Activated CD4-positive, alpha-beta T cell treated with anti-CD3 and anti-CD28 coated beads, Interleukin-2, amount 50 U/mL, for 24 hours (primary cell): ENCODE measurements around the gene DNAAF1.
"Not testable (repeated sequence)": the region's sequence is repeated elsewhere in the genome, so short reads cannot be mapped to it uniquely, and the experiment has no call there.

Experiments used
- DNase-seq, 2 donors: peaks; one replicate each; pipeline ENCODE4 v3.0.0-alpha.2; 2020; ENCODE audit warnings: low read depth in 1 of 2, low spot score in 1 of 2

Gene DNAAF1

GRCh38 chr16:84144859-84145639, at the start of gene DNAAF1, which contains the start of gene HSDL1:
DNAAF1 (plus strand) TSS chr16:84145308; CDS start chr16:84145441, 133 bp downstream.
HSDL1 (minus strand) TSS chr16:84145177; CDS start chr16:84131321, 13,856 bp downstream.
- peak; percentile 89 to 93 for DNase-seq

GRCh38 chr16:84095466-84095865, 49.6 kb upstream of the DNAAF1 start:
- DNase-seq, result no peak

DNA sequence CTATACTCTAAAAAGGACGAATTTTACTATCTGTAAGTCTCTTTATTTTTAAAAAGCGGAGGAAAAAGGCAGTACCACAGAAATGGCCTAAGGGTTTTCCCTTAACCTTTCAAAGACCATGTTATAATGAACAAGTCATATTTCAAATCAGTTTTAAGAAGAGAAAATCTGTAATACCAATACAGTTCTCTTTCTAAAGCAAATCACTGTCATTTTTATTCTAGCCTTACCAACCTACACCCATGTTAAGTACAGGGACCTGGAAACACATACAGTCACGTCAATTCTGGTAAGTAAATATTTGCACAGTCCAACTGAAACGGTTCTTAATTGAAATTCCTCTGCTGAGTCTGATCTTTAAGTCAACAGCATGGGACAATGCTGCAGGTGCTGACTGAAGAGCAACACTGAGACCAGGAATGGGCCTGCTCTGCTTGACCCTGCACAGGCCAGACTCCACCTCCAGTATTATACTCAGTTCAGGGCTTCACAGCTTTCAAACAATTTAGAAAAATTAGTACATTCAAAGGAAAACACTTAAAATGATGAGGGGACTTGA, 48.6 kb upstream of the DNAAF1 start:
- no peak for DNase-seq

- no peak for DNase-seq
These were observed 46.2 kb upstream of the DNAAF1 start for GRCh38 chr16:84098939-84099338.

- no peak for DNase-seq
These were observed 41.4 kb upstream of the DNAAF1 start for GRCh38 chr16:84103678-84104077.

GRCh38 chr16:84104231-84104630, 40.9 kb upstream of the DNAAF1 start:
- DNase-seq, result no peak

DNA sequence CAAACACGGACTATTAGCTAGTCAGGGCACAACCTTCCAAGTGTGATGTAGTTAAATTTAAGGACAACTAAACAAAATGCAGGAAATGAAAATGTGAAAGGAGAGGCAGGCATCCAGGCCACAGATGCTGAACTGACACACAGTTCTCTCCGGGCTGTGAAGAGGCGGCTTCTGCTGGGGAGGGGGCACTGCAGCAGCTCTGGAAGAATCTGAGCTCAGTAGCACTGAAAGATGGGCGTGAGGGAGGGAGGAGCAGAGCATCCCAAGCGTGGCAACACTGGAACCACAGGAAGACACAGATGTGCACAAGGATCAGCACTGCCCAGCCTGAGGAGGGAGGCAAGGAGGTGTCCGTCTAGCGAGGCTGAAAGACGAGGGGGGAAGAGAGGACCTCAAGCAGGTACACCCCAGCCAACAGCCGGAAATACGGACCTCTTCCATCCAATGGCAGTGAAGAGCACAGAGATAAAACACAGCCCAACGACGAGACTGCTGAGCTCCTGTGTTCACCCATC, 39.8 kb upstream of the DNAAF1 start:
- DNase-seq, result no peak

DNA sequence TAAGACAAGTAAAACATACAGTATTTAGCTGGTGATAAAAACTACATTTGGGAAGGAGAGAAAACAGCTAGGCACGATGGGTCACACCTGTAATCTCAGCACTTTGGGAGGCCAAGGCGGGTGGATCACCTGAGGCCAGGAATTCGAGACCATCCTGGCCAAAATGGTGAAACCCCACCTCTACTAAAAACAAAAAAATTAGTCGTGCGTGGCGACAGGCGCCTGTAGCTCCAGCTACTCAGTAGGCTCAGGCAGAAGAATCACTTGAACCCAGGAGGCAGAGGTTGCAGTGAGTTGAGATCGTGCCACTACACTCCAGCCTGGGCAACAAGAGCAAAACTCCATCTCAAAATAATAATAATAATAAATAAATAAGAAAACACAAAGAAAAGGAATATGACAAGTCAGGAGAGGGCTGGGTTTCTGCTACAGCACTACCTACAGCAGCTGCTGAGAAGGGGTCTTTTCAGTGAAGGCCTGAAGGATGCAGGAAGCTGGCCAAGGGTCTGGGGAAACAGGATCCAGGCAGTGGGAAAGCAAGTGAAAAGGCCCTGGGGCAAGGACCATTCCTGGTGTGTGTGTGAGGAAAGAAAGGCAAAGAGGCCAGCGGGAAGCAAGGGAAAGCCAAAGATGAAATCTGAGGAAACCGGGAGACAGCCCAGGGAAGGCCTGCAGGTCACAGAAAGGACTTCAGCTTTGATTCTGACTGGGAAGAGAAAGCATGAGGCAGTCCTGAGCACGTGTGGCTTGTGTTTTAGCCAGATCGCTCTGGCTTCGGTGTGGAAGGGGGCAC, 39.0 kb upstream of the DNAAF1 start:
- no peak for DNase-seq

DNA sequence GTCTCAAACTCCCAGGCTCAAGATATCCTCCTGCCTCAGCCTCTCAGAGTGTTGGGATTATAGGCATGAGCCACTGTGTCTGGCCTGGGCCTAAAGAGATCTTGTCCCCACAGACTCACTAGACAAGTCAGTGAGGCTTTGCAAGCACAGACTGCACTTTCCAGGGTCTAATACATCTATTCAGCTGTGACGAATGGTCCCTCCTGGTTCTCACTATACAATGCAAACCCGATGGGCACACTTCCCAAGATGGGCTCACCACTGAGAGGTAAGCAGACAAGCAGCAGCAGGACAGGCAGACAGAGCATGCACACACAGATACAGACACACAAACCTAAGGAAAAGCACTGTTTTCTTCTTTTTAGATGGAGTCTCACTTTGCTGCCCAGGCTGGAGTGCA, 37.2 kb upstream of the DNAAF1 start:
- DNase-seq, result no peak

GRCh38 chr16:84109598-84110335, 35.3 kb upstream of the DNAAF1 start:
- DNase-seq, result no peak

DNA sequence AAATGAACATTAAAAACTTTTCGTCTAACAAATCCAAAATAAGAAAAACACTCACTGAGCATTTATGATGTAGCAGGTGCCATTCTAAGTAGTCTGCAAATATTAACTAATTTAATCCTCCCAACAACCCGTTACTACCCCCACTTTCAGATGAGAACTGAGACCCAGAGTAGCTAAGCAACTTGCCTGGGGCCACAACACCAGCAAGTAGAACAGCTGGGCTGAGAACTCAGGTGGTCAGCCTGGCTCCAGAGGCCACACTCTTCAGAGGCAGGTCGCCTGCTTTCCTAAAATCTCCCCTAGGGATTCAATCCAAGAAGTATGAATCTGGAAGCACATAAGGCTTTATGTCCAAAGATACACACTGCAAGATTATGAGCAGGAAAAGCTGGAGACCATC, 34.6 kb upstream of the DNAAF1 start:
- DNase-seq, result no peak

DNA sequence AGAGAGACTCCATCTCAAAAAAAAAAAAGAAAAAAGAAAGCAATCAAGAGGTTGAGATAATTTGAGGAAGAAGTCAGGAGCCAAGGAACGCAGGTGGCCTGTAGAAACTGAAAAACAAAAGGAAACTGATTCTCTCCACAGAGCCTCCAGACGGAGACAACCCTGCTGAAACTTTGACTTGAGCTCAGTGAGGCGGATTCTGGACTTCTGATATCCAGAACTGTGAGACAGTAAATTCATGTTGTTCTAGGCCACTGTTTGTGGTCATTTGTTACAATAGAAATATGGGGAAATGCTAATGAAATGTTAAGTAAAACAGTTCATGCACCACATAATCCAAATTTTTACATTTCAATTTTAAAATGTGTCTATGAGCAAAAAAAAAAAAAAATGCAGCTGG, 33.6 kb upstream of the DNAAF1 start:
- no peak for DNase-seq

GRCh38 chr16:84111949-84112348, 33.2 kb upstream of the DNAAF1 start:
- not testable (repeated sequence) for DNase-seq

- peak in 1 of 2 donors; percentile 11 for DNase-seq
These were observed 29.0 kb upstream of the DNAAF1 start for GRCh38 chr16:84115919-84116719.

GRCh38 chr16:84116720-84117493, 28.2 kb upstream of the DNAAF1 start, which contains the start of gene MBTPS1:
MBTPS1 (minus strand) TSS chr16:84116942; CDS start chr16:84101783, 15,159 bp downstream.
- peak; percentile 96 to 97 for DNase-seq

- peak in 1 of 2 donors; percentile 20 for DNase-seq
These were observed 27.6 kb upstream of the DNAAF1 start for GRCh38 chr16:84117494-84117843.

DNA sequence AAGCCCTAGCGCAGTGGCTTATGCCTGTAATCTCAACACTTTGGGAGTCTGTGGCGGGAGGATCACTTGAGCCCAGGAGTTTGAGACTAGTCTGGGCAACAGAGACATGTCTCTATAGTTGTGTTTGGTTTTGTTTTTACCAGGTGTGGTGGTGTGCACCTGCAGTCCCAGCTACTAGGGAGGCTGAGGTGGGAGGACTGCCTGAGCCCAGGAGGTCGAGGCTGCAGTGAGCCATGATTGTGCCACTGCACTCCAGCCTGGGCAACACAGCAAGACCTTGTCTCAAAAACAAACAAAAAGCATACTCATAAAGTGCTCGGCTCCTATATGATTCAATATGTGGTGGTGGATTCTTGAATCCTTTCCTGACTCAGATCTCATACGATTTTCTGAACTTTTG, 26.8 kb upstream of the DNAAF1 start:
- DNase-seq, result not testable (repeated sequence)

GRCh38 chr16:84119368-84119767, 25.7 kb upstream of the DNAAF1 start:
- no peak for DNase-seq

DNA sequence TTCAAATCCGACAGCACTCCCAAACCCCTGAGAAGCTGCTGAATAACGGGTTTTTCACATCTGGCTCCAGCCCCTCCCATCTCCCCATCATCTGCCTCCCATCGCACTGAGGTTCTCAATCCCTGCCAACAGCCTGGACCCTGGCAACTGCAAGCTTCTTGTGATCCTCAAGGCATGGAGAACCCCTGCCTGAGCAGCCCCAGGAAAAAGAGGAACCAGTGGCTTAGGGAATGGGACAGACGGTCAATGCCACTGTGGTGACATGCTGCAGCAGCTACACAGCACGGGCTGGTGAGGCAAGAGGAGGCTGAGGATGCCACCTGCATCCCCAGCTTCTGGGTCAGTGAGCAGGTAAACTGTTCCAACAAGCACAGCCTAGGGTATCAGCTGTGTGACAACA, 25.1 kb upstream of the DNAAF1 start:
- no peak for DNase-seq
